ENCODE data around the gene SYS1.
"Not testable (repeated sequence)": the region's sequence is repeated elsewhere in the genome, so short reads cannot be mapped to it uniquely, and the experiment has no call there.

SYS1 gene

DNA sequence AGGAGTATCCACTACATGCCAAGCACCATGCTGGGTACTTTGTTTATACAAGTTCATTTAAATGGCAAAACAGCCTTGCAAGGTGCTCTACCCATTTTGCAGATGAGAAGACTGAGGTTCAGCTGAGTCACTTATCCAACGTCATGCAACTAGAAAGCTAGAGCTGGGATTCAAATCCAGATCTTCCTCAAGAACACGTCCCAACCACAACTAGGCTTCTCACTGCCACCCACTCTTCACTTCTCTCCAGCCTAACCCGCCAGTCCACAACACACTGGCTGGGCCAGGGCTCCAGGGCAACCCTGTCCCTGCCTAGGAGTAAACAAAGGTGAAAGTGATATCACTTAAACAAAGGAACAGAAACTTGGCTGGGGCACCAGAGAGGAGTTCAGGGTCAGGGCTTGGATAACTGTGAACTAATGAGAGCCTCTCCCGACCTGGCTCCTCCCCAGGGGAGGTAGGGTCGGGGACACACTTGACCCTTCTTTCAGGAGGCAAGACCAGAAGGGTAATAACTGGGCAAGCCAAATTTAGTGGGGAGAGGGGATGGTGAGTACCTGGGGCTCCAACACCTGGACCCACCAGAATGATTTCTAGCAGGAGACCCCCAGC is 22.6 kb upstream of the SYS1 start:
- DNase-seq, result no peak

DNA sequence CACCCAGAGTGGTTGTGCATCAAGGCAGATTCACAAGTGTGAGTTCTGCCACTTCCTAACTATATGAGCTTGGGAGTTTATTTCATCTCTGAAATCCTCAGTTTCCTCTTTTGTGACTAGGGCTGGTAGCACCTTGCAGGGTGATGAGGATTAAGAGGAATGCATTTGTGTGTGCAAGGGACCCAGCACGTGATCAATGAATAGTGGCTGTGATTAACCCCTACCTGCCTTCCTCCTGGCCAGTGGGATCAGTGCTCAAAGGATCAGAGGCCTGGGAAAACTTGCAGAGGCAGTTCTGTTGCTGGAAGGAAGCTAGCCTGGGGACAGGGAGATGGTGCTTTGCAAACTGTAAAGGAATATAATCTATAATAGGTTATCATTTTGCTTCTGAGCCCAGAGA is 22.0 kb upstream of the SYS1 start:
- DNase-seq, result no peak

DNA sequence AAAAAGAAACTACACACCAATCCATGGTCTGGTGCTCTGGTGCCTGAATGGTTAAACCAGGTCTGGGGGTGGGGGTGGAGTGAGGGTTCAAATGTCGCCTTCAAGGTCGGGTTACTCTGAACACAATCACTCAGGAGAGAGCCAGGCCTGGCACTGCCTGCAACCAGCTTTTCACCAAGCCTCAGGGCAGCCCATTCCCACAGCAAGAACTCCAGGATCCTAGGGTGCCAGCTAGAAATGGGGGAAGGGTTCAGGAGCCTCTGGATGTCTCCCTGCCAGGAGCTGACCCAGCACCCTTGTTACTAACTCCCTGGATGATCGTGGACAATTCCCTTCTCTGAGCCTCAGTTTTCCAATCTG is 21.4 kb upstream of the SYS1 start:
- no peak for DNase-seq

DNA sequence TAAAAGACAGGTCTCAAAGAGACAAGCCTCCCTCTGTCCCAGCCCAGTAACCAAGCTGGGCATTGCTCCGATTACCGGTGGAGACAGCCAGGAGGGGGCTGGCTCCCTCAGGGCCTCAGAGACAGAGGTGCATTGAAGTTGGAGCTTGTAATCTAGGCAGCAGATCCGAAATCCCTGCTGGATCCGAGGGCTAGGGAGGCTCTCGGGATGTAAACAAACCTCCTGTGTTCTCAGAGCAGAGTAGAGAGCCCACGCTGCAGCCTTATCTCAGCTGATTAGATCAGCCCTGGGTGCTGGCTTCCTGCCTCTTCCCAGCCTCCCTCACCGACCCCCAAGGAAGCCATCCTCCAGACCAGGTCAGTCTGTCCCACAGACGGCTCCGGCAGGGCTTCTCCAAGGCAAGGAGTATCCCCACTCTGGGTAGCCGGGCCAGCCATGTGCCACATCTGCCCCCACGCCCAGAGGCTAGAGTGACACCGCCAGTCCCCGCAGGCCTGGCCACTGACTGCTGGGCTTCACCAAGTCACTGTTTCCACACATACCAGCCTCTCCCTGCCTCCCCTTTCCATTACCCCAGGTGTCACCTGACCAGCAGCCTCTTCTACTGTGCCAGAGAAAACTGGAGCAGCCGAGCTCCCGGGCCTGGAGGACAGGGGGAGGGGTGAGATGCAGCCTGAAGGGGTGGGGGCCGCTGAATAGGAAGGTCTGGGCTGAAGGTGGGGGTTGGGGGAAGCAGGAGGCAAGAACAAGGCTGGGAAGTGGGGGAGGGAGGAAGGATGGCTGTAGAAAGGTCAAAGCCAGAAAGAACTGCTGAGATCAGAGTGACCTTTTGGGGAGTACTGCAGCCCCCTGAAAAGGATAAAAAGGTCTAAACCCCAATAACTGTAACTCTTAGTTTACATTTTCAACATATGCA is 20.8 kb upstream of the SYS1 start:
- DNase-seq, result no peak

DNA sequence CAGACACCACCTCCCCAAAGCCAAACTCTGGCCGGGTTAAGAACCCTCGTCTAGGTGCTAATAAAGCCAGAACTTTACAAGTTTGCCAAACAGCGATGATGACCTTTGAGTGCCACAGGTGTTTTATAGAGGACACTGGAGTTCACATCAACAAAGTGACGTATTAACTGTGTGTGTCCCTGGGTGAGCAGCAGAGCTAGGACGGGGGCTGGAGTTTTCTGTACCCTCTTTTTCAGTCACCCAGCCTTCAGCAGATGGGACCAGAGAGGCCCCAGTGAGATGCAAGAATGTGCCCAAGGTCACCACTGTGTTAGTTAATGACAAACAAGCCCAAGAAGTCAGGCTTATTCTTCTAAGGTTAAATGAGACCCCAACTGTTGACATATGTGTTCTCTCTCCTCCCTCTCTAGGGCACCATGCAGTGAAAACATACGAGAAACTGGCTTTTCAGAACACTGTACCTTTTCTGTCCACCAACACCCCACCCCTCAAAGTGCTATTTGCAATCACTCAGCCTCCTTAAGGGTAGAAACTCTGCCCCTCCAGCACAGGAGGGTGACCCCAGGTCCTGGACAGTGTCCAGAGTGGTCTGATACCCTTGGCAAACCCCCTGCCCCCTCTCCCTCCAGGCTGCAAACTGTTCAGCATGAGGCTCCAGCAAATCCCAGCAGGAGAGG is 20.0 kb upstream of the SYS1 start:
- DNase-seq, result no peak

DNA sequence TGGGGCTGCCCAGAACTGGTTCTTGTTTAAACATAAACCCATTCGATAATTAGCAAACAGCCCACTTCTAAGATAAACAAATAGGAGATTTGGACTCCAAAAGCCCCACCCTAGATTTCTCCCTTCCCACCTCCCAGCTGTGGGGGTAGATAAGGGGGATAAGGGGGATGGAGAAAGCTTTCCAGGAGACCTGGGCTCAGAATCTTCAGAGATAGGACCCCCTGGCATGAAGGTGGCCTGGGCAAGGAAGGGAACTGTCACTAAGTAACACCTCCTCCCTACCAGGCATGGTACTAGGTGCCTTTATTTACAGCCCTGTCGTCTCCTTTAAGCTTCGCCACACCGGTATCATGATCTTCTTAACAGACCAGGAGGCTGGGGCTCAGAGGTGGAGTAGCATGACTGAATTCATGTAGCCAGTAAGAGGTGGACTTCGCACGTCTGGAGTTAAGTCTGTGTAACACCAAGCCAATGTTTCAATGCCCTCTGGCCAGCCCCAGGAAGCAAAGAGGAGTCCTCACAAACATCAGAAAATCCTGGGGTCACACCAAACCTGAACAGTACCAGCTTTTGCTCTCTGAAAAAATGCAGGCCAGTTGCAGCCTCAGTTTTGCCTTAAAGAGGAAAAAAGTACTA is 19.3 kb upstream of the SYS1 start:
- no peak for DNase-seq

DNA sequence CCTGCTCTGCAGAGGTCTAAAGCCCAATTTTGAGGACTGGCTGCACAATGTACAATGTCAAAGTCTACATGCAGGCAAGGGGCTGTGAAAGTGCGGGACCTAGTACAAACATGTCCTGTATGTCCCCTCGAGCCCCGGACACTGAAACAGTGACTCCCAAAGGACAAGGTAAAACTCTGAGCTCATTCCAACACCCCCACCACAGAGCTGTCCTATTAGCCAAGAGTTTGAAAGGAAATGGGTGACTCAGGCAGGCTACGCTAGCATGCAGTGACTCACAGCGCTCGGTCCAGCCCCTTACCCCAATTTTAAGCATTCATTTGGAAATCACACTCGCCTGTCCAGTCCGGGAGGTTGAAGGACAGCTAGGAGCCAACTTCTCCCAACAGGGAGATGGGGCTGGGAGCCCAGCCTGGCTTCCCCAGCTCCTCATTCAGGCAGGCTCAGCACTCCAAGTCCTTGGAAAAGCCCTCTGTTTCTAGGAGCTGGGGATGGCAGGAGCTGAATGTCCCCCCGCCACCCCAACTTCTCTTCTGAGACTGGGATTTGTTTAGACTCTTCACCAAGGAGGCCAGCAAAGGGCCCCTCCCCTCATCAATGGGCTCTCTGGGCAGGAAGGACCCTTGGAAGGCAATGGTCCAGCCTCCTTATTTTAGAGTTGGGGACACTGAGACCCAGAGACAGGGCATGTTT is 18.6 kb upstream of the SYS1 start:
- DNase-seq, result no peak

DNA sequence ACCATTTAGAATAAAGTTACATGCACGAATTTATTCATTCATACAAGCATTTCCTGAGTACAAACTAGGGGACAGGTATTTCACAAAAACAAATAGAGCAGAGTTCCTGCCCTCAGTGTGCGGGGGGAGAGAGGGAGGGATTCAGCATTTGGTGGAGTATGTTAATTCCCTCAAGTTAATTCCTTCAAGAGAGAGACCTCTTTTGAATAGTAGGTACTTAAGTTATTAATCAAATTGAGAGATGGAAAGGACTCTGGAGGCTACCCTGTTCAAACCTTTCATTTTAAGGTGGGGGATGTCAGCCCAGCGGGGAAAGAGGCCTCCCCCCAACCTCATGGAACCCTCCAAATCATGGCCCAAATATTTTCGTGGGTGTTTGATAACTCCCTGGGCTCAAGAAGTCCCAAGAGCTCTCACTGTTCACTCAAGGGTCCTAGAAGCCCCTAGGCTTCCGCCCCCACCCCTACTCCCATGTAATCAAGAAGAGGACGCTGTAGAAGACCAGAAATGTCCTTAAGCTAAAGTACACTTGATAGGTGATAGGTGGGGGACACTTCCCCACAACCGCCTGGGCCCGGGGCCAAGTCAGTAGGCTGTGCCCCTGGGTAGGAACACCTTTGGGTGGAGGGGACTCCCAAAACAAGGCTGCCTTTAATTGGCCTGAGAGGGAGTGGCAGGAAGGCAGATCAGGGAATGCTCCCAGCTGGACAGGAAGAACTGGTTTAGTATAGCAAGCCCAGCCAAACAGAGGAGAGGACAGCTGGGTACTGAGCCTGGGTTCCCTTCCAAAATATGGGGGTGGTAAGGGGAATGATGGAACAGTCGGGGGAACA is 17.6 kb upstream of the SYS1 start:
- DNase-seq, result no peak

DNA sequence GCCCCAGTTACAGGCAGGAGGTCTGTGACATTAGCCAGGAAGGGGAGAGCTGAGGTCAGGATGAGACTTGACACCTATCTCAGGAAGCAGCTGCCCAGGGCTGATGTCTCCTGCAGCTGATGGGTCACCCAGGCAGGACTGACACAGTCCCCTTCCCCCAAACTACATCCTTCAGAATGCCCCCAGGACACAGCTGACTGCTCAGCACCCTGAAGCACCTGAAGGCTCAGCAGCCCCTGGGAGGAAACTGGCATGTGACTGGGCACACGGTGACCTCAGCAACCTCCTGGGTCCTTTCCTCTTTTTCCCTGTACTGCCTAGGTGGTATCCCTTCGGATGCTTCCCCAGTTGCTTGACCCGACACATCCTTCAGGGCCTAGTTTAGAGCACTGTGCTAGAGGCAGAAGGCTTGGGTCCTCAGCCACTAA is 16.7 kb upstream of the SYS1 start:
- DNase-seq, result no peak

DNA sequence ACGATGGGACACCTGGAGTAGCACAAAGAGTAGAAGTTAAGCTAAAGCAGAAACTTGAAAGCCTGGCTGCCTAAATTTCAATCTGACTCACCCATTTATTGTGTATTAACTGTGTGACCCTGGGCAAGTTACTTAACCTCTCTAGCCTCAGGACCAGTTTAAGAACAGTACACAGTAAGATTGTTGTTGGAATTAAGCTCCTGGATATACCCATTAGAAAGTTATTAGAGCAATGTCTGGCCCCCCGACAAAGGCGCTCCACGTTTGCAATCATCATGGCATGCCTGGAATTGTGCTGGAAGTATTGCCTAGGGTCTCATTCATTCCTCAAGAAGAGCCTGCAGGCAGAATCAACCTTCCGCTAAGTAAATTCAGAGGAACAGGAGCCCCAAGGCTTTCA is 16.1 kb upstream of the SYS1 start:
- no peak for DNase-seq

DNA sequence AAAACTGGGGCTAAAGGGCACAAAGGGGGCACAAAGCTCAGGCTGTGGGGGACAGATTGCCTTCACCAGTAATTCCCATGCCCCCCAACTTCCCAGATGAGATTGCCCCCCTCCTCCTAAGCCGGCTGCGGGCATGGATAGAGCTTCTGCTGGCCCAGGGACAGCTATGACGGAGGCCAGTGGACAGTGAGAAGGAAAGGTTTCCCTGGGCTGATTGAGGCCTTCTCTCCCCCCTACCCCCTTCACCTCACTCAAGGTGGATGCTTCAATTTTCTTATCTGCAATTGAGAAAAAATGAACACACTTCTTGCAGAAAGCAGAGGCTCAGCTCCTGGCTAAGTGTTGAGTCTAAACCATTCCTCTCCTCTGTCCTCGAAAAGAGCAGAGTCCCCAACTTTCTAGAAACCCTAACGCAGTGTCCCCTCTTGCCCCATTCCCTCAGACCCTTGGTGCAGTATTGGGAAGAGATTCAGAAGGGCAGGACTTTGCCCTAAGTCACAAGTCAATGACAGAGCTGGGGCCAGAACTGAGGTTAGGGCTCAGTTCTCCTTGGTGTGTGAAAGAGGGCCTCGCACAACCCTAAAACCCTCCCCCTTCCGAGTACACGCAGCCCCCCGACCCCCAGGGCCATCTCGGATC is 15.5 kb upstream of the SYS1 start:
- no peak for DNase-seq

DNA sequence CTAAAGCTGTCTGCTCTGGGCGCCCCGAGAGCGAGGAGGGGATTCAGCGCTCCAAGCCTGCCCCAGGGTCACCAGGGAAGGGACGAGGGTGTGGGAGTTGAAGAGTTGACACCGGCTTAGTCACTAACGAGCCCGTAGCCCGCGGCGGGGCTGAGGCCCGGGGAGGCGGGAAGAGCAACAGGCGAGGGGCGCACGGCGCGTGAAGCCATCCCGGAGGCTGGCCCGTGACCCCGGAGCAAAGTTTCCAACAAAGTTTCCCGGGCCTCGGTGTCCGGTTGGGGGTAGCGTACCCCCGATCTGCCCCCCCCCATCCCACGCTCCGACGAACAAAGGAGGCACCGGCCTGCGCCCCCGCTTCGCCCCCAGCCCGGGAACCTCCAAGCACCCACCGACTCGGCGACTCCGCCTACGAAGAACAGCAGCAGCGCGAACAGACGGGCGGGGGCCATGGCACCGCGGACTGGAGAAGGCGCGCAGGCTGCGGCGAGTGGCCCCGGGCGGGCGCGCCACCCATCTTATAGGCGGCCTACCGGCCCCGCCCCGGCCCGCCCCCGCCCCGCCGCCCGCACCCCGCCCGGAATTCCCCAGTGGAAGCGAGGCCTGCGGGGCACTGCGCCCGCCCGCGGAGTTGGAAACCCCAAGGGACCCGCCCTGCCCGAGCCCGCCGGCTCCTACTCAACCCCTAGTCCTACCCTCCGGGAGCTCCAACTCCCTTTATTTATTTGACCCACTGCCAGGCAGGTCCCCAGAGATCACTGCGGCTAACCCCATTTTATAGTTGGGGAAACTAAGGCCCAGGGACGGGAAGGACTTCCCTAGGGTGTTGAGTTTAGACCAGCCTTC is 14.8 kb upstream of the SYS1 start, which contains the start of gene SDC4:
SDC4 (minus strand) TSS at position 489 of the 843 bp plus-strand sequence; CDS start at position 449, 40 bp downstream.
- DNase-seq, result peak in 5 of 6 experiments; percentile 18 to 45 (median 31)

DNA sequence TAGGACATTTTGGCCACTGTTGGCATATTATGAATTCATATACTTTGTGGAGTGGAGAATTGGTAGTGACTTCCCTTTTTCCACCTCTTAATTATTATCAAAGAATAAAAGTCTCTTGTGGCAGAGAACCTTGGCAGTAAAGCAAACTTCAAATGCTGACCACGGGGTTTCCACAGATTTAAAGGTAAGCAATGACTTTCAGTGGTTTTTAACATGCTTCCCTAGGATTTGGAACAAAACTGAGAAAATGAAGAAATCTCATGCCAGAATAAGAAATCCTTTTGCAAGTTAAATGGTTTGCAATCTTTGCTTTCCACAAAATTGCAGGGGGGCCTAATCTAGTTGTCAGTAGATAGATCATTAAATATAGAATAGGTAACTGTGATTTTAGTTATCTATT is 12.7 kb upstream of the SYS1 start:
- DNase-seq, result no peak

DNA sequence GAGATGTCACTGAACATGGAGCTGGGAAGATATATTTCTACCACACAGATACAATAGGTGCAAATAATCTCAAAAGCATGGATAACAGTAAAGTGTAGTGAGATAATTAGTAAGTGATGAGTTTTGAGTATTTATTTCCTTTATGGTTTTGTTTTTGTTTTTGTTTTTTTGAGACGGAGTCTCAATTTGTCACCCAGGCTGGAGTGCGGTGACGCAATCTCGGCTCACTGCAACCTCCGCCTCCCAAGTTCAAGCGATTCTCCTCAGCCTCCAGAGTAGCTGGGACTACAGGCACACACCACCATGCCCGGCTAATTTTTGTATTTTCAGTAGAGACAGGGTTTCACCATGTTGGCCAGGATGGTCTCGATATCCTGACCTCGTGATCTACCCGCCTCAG is 12.2 kb upstream of the SYS1 start:
- not testable (repeated sequence) for DNase-seq

DNA sequence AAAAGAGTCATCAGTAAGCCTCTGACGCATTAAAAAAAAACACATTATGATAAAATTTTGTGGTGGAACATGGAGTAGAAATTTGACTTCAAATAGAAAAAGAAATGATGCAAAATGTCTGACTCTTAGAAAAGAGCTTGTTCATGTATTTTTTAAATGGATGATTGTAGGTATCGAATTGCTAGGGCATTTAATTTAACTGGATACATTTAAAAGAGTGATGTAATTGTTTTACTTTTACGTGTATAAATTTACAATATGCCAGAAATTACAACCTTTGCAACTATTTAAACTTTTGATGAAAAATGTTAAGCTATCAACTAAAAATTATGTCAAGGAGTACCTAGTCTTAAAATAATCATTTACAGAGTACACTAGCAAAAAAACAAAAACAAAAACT is 10.2 kb upstream of the SYS1 start:
- DNase-seq, result no peak

DNA sequence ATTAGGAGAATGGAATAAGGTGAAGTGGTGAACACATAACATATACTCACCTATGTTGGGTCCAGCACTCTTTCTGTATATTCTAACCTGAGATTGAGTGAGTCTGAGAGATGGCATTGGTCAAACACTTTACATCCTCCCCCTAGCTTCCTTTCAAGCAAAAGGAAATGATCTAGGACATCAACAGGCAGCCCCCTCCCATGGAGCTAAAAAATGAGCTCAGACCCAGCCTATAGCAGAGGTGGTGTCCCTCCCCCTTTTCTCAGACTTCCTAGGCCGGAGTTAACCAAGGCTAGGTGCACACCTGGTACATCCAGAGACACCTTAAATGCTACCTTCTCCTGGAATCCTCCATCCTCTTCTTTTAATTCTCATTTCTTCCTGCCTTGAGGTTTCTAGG is 9.2 kb upstream of the SYS1 start:
- no peak for DNase-seq

DNA sequence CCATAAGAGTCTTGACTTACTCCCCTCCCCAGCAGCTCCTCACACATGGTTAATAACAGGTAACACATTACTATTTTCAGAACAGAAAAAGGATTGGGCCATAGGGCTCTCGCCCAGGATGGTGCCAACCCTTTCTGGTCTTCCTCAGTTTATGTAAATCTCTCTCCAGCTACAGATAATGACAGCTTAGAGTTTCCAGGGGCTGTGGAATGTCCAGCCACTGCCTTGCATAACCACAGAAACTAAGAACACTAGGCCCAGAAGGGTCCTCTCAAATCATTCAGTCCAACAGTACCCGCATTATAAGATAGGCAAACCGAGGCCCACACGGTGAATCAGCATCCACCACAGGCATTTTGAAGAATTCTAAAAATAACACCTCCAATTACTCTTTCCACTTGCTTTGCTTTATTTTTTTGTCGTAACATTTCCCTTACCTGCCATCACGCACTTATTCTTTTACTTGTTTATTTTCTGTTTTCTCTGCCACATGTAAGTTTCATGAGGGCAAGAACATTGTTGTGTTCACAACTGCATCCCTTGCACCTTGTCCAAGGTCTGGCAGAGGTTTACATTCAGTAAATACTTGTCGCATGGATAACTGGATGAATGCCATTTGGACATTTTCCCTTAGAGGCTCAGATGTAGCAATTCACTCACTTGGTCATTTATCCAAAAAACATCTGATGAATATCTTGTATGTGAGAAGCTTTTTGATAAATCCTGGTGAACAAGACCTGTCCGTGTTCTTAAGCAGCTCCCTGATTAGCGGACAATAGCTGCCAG is 8.3 kb upstream of the SYS1 start:
- DNase-seq, result no peak

DNA sequence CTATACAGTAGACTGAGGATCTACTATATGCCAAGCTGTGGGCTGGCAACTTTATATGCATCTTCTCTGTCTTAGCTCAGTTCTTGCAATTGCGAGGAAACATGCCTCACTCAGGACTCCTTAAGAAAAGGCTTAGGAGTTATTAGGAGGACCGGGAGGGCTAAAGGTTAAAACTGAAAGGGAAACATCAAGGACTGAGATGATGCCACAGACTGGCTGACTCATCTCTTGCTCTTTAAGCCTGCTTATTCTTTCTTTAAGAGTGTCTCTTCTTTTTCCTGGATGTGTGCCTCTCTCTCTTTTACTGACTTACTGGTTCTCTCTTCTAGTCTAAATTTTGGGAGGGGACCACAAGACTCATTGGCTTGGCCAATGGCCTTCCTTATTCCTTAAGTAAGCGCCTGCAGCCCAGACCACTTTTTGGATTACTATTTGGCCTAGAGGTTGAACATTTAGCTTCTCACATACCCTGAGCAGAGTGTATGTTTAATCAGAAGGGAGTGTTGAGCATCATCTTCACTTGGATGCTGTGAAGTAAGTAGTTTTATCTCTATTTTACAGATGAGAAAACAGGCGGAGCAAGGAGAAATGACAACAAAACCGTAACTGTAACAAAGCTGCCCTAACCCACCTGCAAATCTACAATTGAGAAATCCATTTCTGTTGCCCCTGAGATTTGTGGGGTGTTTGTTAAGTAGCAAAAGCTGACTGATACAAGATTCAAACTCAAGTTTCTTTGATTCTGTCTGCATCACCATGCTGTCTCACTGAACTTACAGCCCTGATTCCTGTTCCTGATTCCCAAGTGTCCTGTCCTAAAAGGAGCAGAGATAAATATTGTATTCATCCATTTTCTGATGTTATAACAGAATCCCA is 7.5 kb upstream of the SYS1 start:
- no peak for DNase-seq

All from stimulated activated naive CD4-positive, alpha-beta T cell (primary cell).